ENCODE measurements around the gene SRP19.

The SRP19 gene

GRCh38 chr5:112869948-112870347 is 8.9 kb downstream of the SRP19 start:
- H3K36me3 ChIP-seq: peaks cover 49% of the 10 kb centered on the region
- DNase-seq: no peak

DNA sequence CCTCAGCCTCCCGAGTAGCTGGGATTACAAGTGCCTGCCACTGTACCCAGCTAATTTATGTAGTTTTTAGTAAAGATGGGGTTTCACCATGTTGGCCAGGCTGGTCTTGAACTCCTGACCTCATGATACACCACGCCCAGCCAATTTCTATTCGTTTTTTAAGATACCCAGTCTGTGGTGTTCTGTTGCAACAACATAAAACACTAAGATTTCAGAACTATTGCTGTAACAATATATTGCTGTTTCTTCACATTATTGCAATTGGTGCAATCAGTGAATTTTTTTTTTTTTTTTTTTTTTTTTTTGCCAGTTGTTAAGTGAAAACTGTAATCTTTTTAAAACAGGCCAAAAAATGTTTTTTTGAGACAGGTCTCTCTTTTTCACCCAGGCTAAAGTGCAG is 9.9 kb downstream of the SRP19 start:
- no peaks in the 10 kb centered on the region for H3K9me3 ChIP-seq (ENCODE audit: severe bottlenecking)
- H3K27ac ChIP-seq: no peak overlapping the region
- no peaks in the 10 kb centered on the region for H3K27me3 ChIP-seq (ENCODE audit: insufficient read depth, low read depth, severe bottlenecking)
- no peak for DNase-seq
- TF ChIP-seq, protein P1, sequence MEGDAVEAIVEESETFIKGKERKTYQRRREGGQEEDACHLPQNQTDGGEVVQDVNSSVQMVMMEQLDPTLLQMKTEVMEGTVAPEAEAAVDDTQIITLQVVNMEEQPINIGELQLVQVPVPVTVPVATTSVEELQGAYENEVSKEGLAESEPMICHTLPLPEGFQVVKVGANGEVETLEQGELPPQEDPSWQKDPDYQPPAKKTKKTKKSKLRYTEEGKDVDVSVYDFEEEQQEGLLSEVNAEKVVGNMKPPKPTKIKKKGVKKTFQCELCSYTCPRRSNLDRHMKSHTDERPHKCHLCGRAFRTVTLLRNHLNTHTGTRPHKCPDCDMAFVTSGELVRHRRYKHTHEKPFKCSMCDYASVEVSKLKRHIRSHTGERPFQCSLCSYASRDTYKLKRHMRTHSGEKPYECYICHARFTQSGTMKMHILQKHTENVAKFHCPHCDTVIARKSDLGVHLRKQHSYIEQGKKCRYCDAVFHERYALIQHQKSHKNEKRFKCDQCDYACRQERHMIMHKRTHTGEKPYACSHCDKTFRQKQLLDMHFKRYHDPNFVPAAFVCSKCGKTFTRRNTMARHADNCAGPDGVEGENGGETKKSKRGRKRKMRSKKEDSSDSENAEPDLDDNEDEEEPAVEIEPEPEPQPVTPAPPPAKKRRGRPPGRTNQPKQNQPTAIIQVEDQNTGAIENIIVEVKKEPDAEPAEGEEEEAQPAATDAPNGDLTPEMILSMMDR (IDR thresholded peaks at IDR 0.05; ENCODE audit: low read depth, low read length): no peak
- H3K4me3 ChIP-seq (ENCODE audit: low read depth, low read length): no peak overlapping the region
- peaks cover 40% of the 10 kb centered on the region for H3K36me3 ChIP-seq

More at GRCh38 chr5:112869948-112870347, 8.9 kb downstream of the SRP19 start:
- H3K27ac ChIP-seq: no peak overlapping the region
- no peaks in the 10 kb centered on the region for H3K9me3 ChIP-seq (ENCODE audit: severe bottlenecking)
- H3K4me3 ChIP-seq (ENCODE audit: low read depth, low read length): no peak overlapping the region
- TF ChIP-seq, protein P1 (IDR thresholded peaks at IDR 0.05; ENCODE audit: low read depth, low read length): no peak
- H3K27me3 ChIP-seq (ENCODE audit: insufficient read depth, low read depth, severe bottlenecking): no peaks in the 10 kb centered on the region

DNA sequence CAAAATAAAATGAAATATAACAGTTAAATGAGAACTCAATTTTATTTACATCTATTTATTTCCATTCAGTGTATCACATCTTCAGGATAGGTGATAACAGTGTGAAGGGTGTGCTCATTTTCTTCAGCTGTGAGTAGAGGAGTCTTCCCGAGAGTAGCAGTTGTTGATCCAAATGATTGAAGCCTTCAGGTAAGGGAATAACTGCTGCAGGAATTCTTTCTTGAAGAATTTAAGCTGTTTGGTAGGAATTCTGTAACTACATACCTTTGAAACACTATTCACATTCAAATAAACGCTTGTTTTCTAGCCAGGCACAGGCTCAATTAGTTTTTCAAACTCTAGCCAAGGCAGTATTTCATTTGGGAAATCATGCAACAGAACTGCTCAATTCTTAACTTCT is 15.3 kb downstream of the SRP19 start:
- H3K4me3 ChIP-seq (ENCODE audit: low read depth, low read length): no peak overlapping the region
- no peaks in the 10 kb centered on the region for H3K9me3 ChIP-seq (ENCODE audit: severe bottlenecking)
- no peaks in the 10 kb centered on the region for H3K27me3 ChIP-seq (ENCODE audit: insufficient read depth, low read depth, severe bottlenecking)
- DNase-seq: no peak
- no peak overlapping the region for H3K27ac ChIP-seq
- TF ChIP-seq, protein P1 (IDR thresholded peaks at IDR 0.05; ENCODE audit: low read depth, low read length): no peak
- H3K36me3 ChIP-seq: peaks cover 33% of the 10 kb centered on the region

- no peaks in the 10 kb centered on the region for H3K27me3 ChIP-seq (ENCODE audit: insufficient read depth, low read depth, severe bottlenecking)
- H3K36me3 ChIP-seq: peaks cover 48% of the 10 kb centered on the region
- TF ChIP-seq, protein P1 (IDR thresholded peaks at IDR 0.05; ENCODE audit: low read depth, low read length): no peak
- H3K4me3 ChIP-seq (ENCODE audit: low read depth, low read length): no peak overlapping the region
- DNase-seq: no peak
- no peaks in the 10 kb centered on the region for H3K9me3 ChIP-seq (ENCODE audit: severe bottlenecking)
- H3K27ac ChIP-seq: no peak overlapping the region
These were observed 17.0 kb downstream of the SRP19 start for GRCh38 chr5:112878101-112878500.

- Histone ChIP-seq H3K27ac (no peak overlapping the region), H3K9me3 (ENCODE audit: severe bottlenecking) (no peaks in the 10 kb centered on the region), H3K4me3 (ENCODE audit: low read depth, low read length) (no peak overlapping the region), H3K27me3 (ENCODE audit: insufficient read depth, low read depth, severe bottlenecking) (no peaks in the 10 kb centered on the region), H3K36me3 (peaks cover 51% of the 10 kb centered on the region)
- TF ChIP-seq, protein P1 (IDR thresholded peaks at IDR 0.05; ENCODE audit: low read depth, low read length): no peak
- DNase-seq: no peak
These were observed 17.7 kb downstream of the SRP19 start for GRCh38 chr5:112878760-112879159.

- Histone ChIP-seq H3K27ac (no peak overlapping the region; the same call in 1 of the 2 replicates), H3K36me3 (peaks cover 65% of the 10 kb centered on the region), H3K9me3 (ENCODE audit: severe bottlenecking) (no peaks in the 10 kb centered on the region), H3K4me3 (ENCODE audit: low read depth, low read length) (no peak overlapping the region), H3K27me3 (ENCODE audit: insufficient read depth, low read depth, severe bottlenecking) (no peaks in the 10 kb centered on the region)
- TF ChIP-seq, protein P1 (IDR thresholded peaks at IDR 0.05; ENCODE audit: low read depth, low read length): no peak
- DNase-seq: peak; percentile 15
These were observed 19.3 kb downstream of the SRP19 start for GRCh38 chr5:112880219-112880964.

Measured in WERI-Rb-1 (cell line).